ENCODE measurements around the gene CNOT1. TPM values are rescaled to one million over a fixed set of nuclear protein-coding genes. Genes with fewer than 3 reads are reported as not detected.

Gene CNOT1
- total RNA-seq, 1 experiment from 2014 or later, result 328 TPM

DNA sequence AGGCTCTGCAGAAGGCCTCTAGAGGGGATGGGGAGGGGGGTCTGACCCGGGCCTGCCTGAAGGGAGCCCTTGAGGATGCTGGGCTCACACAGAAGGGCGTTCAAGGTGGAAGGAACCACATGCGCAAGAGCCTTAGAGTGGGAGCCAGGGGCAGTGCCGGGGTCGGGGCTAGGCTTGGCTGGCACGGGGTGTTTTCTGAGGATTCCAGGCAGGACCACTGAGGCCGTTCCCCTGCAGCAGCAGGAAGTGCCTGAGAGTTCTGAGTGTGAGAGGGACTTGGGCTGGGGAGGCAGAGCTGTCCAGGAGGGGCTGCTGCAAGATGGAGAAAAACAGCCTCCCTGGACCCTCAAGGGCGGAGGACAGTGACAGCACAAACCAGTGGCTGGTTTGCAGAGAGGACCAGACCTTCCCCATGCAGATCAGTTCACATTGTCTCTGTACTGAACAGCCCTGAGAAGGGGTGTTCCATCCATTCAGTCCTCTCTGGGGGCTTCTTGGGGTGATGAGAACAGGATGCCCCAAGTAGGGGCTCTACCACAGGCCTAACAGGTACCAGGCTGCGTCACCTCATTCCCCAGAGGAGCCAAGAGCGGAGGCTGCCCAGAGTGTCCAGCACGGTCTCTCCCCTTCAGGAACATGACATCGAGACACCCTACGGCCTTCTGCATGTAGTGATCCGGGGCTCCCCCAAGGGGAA lies 126.3 kb downstream of the CNOT1 start:
- Histone ChIP-seq H2BK5ac (ENCODE audit: insufficient read length, low read length) (no peak overlapping the region), H3K27me3 (ENCODE audit: insufficient read depth, low read length) (no peaks in the 10 kb centered on the region), H3K27ac (ENCODE audit: insufficient read length, low read depth, low read length) (no peak overlapping the region), H2BK12ac (ENCODE audit: insufficient read length, low read depth, low read length) (no peak overlapping the region), H3K79me2 (ENCODE audit: insufficient read depth, low read length) (no peaks in the 10 kb centered on the region), H3K23me2 (ENCODE audit: insufficient read length, low read depth, low read length, poor library complexity, severe bottlenecking) (peaks cover 20% of the 10 kb centered on the region), H3K9me3 (ENCODE audit: control insufficient read depth, low read depth, low read length) (no peaks in the 10 kb centered on the region), H2AFZ (ENCODE audit: low read length) (no peak overlapping the region), H3K18ac (ENCODE audit: insufficient read length, low read depth, low read length) (no peak overlapping the region), H4K20me1 (ENCODE audit: control insufficient read depth, insufficient read depth, insufficient read length) (no peaks in the 10 kb centered on the region), H3K79me1 (ENCODE audit: insufficient read depth, low read depth, low read length, poor library complexity, severe bottlenecking) (no peaks in the 10 kb centered on the region), H3K9ac (ENCODE audit: extremely low read depth, insufficient read length, low read length) (no peak overlapping the region), H3T11ph (ENCODE audit: low read length) (no peak overlapping the region), H3K4me1 (ENCODE audit: insufficient read depth, low read length) (0 out of 2 replicates have a peak, but pooled peaks cover 3% of the 10 kb centered on the region), H2BK20ac (ENCODE audit: low read depth, low read length, poor library complexity, severe bottlenecking) (no peak overlapping the region), H3K4me2 (ENCODE audit: insufficient read depth, insufficient read length, low read length) (no peak overlapping the region), H4K91ac (ENCODE audit: insufficient read length, low read depth, low read length) (no peak overlapping the region), H4K5ac (ENCODE audit: insufficient read length, low read depth, low read length) (no peak overlapping the region), H3K56ac (ENCODE audit: insufficient read length, low read depth, low read length) (no peak overlapping the region), H4K8ac (replicated peaks; ENCODE audit: insufficient read length, low read depth, low read length) (no peak overlapping the region), H3K23ac (ENCODE audit: insufficient read length, low read depth, low read length) (no peak overlapping the region), H2BK120ac (ENCODE audit: low read depth, low read length, poor library complexity, severe bottlenecking) (no peak overlapping the region), H3K14ac (ENCODE audit: insufficient read depth, low read length) (no peak overlapping the region), H2BK15ac (ENCODE audit: low read depth, low read length) (no peak overlapping the region), H2AK5ac (ENCODE audit: insufficient read length, low read length) (no peak overlapping the region), H3K4ac (ENCODE audit: low read depth, low read length) (no peak overlapping the region)
- Mint-ChIP-seq H3K36me3 (ENCODE audit: insufficient read depth in 1 of 3, low read depth in 3 of 3) (peaks cover 0 to 5% (median 3%) of the 10 kb centered on the region in 3 experiments; a peak in 3 of 7 replicates), H3K27me3 (ENCODE audit: low read depth) (peaks cover 18% of the 10 kb centered on the region), H3K4me1 (peaks cover 9 to 18% of the 10 kb centered on the region in 2 experiments), H3K27ac (peak overlapping the region in 2 of 3 experiments; percentile 28 to 31; a peak in 2 of 7 replicates), H3K9me3 (no peaks in the 10 kb centered on the region; a peak in 1 of 5 replicates), H3K4me3 (no peak overlapping the region; a peak in 1 of 5 replicates)
- WGBS (ENCODE audit: extremely low coverage, insufficient read length, low lambda C conversion rate), result no CpG with 5 or more reads among the region's 14 CpGs
- TF ChIP-seq CTCF (conservative IDR thresholded peaks at IDR 0.05), result no peak
- peak; percentile 26 for DNase-seq

All from H9 (cell line).